Measurements from ENCODE around the gene CPSF3.

The CPSF3 gene

GRCh38 chr2:9422321-9423099 lies 944 bp upstream of the CPSF3 start:
- peak; percentile 52 for DNase-seq

- no peak for DNase-seq
Measured at GRCh38 chr2:9423922-9424272, 443 bp downstream of the CPSF3 start.

- no peak for DNase-seq
Measured at GRCh38 chr2:9424447-9425164, 1.2 kb downstream of the CPSF3 start.

GRCh38 chr2:9428965-9429577 lies 5.6 kb downstream of the CPSF3 start:
- no peak for DNase-seq

- DNase-seq = no peak
Measured at GRCh38 chr2:9430316-9431293, 7.2 kb downstream of the CPSF3 start.

- no peak for DNase-seq
Measured at GRCh38 chr2:9434489-9434888, 11.0 kb downstream of the CPSF3 start.

- no peak for DNase-seq
Measured at GRCh38 chr2:9439536-9439935, 16.1 kb downstream of the CPSF3 start.

GRCh38 chr2:9440058-9440727 lies 16.7 kb downstream of the CPSF3 start:
- DNase-seq = no peak

GRCh38 chr2:9441556-9441955 lies 18.1 kb downstream of the CPSF3 start:
- no peak for DNase-seq

GRCh38 chr2:9443526-9443925 lies 20.1 kb downstream of the CPSF3 start:
- no peak for DNase-seq

GRCh38 chr2:9445089-9445488 lies 21.6 kb downstream of the CPSF3 start:
- DNase-seq = no peak

GRCh38 chr2:9451231-9451630 lies 27.8 kb downstream of the CPSF3 start:
- no peak for DNase-seq

- DNase-seq = no peak
Measured at GRCh38 chr2:9460441-9461017, 37.1 kb downstream of the CPSF3 start.

GRCh38 chr2:9461079-9461478 lies 37.6 kb downstream of the CPSF3 start:
- DNase-seq = no peak

GRCh38 chr2:9462313-9462712 lies 38.9 kb downstream of the CPSF3 start:
- DNase-seq = no peak

- DNase-seq = peak; percentile 66
Measured at GRCh38 chr2:9462886-9463697, 39.6 kb downstream of the CPSF3 start.

GRCh38 chr2:9463698-9464034 lies 40.2 kb downstream of the CPSF3 start:
- DNase-seq = no peak

GRCh38 chr2:9465170-9465569 lies 41.7 kb downstream of the CPSF3 start:
- DNase-seq = no peak

- no peak for DNase-seq
Measured at GRCh38 chr2:9466147-9466683, 42.8 kb downstream of the CPSF3 start.

- no peak for DNase-seq
Measured at GRCh38 chr2:9467687-9468086, 44.2 kb downstream of the CPSF3 start.

GRCh38 chr2:9471206-9471605 lies 47.8 kb downstream of the CPSF3 start:
- DNase-seq = no peak

All from NCI-H1105 treated with DMSO at 0.1 percent for 48 hours (cell line).